Hepatocyte (in vitro differentiated cells): ENCODE results near the gene MYO19. TPM values are rescaled to one million over a fixed set of nuclear protein-coding genes. Genes with fewer than 3 reads are reported as not detected.

Source experiments
- DNase-seq: peaks from one replicate; pipeline ENCODE4 v3.0.0-alpha.2; 2016; ENCODE audit warnings: low spot score
- H2AFZ ChIP-seq: fragments of 200-600 bp; sonication (generic); 2 replicates; pipeline ENCODE4 v1.6.0; 2016; ENCODE audit warnings: antibody characterized with exemption, mild to moderate bottlenecking
- H3K27ac ChIP-seq: fragments of 200-600 bp; sonication (generic); 2 replicates; pipeline ENCODE4 v1.5.1; 2016; ENCODE audit warnings: mild to moderate bottlenecking
- H3K27me3 ChIP-seq: fragments of 200-600 bp; sonication (generic); 2 replicates; pipeline ENCODE4 v1.6.1; 2016
- H3K36me3 ChIP-seq: fragments of 200-600 bp; sonication (generic); replicated peaks from 2 replicates; pipeline ENCODE4 v1.5.1; 2016; ENCODE audit warnings: low read depth; ENCODE audit not compliant: insufficient read depth
- H3K4me1 ChIP-seq: fragments of 200-600 bp; sonication (generic); 2 replicates; pipeline ENCODE4 v1.5.1; 2016; ENCODE audit warnings: mild to moderate bottlenecking, moderate library complexity; ENCODE audit not compliant: insufficient read depth
- H3K4me2 ChIP-seq: fragments of 200-600 bp; sonication (generic); 2 replicates; pipeline ENCODE4 v1.6.0; 2016
- H3K4me3 ChIP-seq: fragments of 200-600 bp; sonication (generic); 2 replicates; pipeline ENCODE4 v1.5.1; 2016; ENCODE audit warnings: mild to moderate bottlenecking
- H3K79me2 ChIP-seq: fragments of 200-600 bp; sonication (generic); 2 replicates; pipeline ENCODE4 v1.6.0; 2017; ENCODE audit warnings: mild to moderate bottlenecking
- H3K9me2 ChIP-seq: fragments of 200-600 bp; sonication (generic); replicated peaks from 2 replicates; pipeline ENCODE4 v1.6.0; 2017; ENCODE audit warnings: mild to moderate bottlenecking; ENCODE audit not compliant: insufficient read depth
- H3K9me3 ChIP-seq: fragments of 200-600 bp; sonication (generic); 2 replicates; pipeline ENCODE4 v1.5.1; 2016; ENCODE audit warnings: low read depth, mild to moderate bottlenecking
- H4K20me1 ChIP-seq: fragments of 200-600 bp; sonication (generic); 2 replicates; pipeline ENCODE4 v1.6.0; 2016; ENCODE audit warnings: mild to moderate bottlenecking; ENCODE audit not compliant: insufficient read depth, poor library complexity, severe bottlenecking
- EZH2 ChIP-seq: fragments of 200-600 bp; sonication (generic); IDR thresholded peaks from 2 replicates; pipeline ENCODE4 v1.6.1; 2016; ENCODE audit warnings: antibody characterized with exemption, mild to moderate bottlenecking, borderline replicate concordance
- EZH2phosphoT487 ChIP-seq: fragments of 200-600 bp; sonication (generic); IDR thresholded peaks from one replicate; pipeline ENCODE4 v1.6.1; 2018; ENCODE audit warnings: antibody characterized with exemption, mild to moderate bottlenecking, low read depth, moderate library complexity; ENCODE audit not compliant: unreplicated experiment, severe bottlenecking
- WGBS: methylation state at CpG from one replicate; pipeline ENCODE4 v1.1.6; 2016; ENCODE audit warnings: low lambda C conversion rate; ENCODE audit errors: missing lambda C conversion rate; 5-methylcytosine and 5-hydroxymethylcytosine counted together
- polyA plus RNA-seq: library from polyadenylated mRNA; unstranded; fragments of >200 nt; fragmentation: Nextera tagmentation; extraction: Ambion mirVana; gene quantifications from 2 replicates; pipeline ENCODE4 v1.2.1, GENCODE V29; 2016
- total RNA-seq: library from RNA; depleted of rRNA; stranded (reverse); fragments of >200 nt; gene quantifications from 2 replicates; pipeline ENCODE4 v1.2.3, GENCODE V29; 2014
- TF ChIP-seq, protein P1 (sequence below): fragments of 200-600 bp; sonication (generic); IDR thresholded peaks from 2 replicates; pipeline ENCODE4 v1.5.1; 2016; ENCODE audit warnings: antibody characterized with exemption, mild to moderate bottlenecking; ENCODE audit not compliant: poor library complexity

Gene MYO19
- total and polyA plus RNA-seq, 2 experiments from 2014 or later: 19.7 to 29.8 TPM

DNA sequence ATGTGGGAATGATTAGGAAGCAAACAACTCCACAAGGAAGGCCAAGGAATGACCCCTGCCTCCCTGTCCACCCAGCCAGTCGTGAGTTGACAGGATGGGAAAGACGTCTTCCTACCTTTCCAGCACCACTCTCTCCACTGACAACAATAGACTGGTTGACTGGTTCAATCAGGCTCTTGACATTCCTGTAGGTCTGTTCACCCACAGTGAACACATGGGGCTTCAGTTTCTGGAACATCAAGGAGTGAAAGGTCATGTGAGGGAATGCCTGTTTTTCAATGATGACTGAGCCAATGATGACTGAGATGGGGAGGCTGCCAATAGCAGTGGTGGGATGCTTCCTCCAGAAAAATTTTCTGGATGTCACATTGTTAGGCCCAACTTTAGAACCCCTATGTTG lies 9.6 kb downstream of the MYO19 start:
- H3K27me3 ChIP-seq: no peaks in the 10 kb centered on the region
- DNase-seq: no peak

DNA sequence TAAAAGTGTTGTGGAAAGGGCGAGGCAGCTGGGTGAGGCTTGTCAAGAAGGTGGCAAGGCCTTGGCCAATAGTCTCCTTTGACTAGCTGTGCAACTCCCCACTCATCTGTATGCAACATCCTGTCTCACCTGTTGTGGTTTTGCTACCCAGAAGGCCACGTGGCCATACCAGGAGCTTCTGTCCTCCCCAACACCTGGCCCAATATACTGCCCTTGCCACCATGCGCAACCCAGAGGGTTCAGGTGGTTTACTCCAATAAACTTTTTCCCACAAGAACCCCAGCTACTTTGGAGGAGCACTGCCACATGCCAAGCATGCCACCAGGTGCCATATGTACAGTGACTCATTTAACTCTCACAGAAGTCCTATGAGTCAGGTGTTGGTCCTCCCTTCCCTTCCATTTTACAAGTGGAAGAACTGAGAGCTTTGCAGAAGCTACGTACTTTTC lies 10.2 kb downstream of the MYO19 start:
- no peaks in the 10 kb centered on the region for H3K79me2 ChIP-seq
- 97% methylated on average over 4 of the region's 4 CpGs for WGBS

More for the DNA sequence above, 9.6 kb downstream of the MYO19 start:
- Histone ChIP-seq H3K27ac (no peak overlapping the region), H3K4me2 (no peak overlapping the region), H3K4me3 (no peak overlapping the region), H3K4me1 (no peaks in the 10 kb centered on the region), H3K36me3 (no peaks in the 10 kb centered on the region), H3K9me3 (no peaks in the 10 kb centered on the region), H3K9me2 (no peaks in the 10 kb centered on the region), H4K20me1 (no peaks in the 10 kb centered on the region), H3K79me2 (no peaks in the 10 kb centered on the region), H2AFZ (no peak overlapping the region)
- 84% methylated on average over 2 of the region's 2 CpGs for WGBS
- TF ChIP-seq EZH2phosphoT487: no peak
- TF ChIP-seq, protein P1, sequence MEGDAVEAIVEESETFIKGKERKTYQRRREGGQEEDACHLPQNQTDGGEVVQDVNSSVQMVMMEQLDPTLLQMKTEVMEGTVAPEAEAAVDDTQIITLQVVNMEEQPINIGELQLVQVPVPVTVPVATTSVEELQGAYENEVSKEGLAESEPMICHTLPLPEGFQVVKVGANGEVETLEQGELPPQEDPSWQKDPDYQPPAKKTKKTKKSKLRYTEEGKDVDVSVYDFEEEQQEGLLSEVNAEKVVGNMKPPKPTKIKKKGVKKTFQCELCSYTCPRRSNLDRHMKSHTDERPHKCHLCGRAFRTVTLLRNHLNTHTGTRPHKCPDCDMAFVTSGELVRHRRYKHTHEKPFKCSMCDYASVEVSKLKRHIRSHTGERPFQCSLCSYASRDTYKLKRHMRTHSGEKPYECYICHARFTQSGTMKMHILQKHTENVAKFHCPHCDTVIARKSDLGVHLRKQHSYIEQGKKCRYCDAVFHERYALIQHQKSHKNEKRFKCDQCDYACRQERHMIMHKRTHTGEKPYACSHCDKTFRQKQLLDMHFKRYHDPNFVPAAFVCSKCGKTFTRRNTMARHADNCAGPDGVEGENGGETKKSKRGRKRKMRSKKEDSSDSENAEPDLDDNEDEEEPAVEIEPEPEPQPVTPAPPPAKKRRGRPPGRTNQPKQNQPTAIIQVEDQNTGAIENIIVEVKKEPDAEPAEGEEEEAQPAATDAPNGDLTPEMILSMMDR: no peak
- TF ChIP-seq EZH2: no peak

DNA sequence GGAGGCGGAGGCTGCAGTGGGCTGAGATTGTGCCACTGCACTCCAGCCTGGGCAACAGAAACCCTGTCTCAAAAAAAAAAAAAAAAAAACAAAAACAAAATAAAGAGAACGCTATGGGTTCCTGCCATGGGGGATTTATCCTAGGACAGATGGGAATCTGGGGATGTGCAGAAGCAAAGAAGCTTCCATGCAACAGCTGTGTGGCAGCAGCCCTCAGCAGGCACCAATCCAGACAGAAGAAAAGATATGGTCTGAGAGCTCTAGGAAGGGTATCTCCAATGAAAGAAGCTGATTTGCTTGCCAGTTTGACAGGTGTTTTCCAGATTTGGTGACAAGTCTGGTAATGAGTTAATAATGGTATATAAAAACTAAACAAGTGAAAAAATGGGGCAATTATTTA lies 11.6 kb downstream of the MYO19 start:
- WGBS: 96% methylated on average over 2 of the region's 2 CpGs
- no peaks in the 10 kb centered on the region for H3K9me3 ChIP-seq
- H3K9me2 ChIP-seq: no peaks in the 10 kb centered on the region
- H4K20me1 ChIP-seq: no peaks in the 10 kb centered on the region
- no peak overlapping the region for H2AFZ ChIP-seq
- no peak for DNase-seq
- no peak overlapping the region for H3K4me3 ChIP-seq
- no peaks in the 10 kb centered on the region for H3K4me1 ChIP-seq
- TF ChIP-seq EZH2phosphoT487 (no peak), EZH2 (no peak)
- TF ChIP-seq, protein P1: no peak
- no peak overlapping the region for H3K4me2 ChIP-seq
- H3K27me3 ChIP-seq: no peaks in the 10 kb centered on the region
- H3K36me3 ChIP-seq: no peaks in the 10 kb centered on the region
- H3K79me2 ChIP-seq: no peaks in the 10 kb centered on the region
- no peak overlapping the region for H3K27ac ChIP-seq

More for the DNA sequence above, 10.2 kb downstream of the MYO19 start:
- H3K36me3 ChIP-seq: no peaks in the 10 kb centered on the region
- H3K27ac ChIP-seq: no peak overlapping the region
- H3K4me1 ChIP-seq: no peaks in the 10 kb centered on the region
- TF ChIP-seq EZH2 (no peak), EZH2phosphoT487 (no peak)
- TF ChIP-seq, protein P1: no peak
- H3K27me3 ChIP-seq: no peaks in the 10 kb centered on the region
- no peak for DNase-seq
- no peak overlapping the region for H3K4me3 ChIP-seq
- H4K20me1 ChIP-seq: no peaks in the 10 kb centered on the region
- no peak overlapping the region for H2AFZ ChIP-seq
- H3K9me3 ChIP-seq: no peaks in the 10 kb centered on the region
- no peak overlapping the region for H3K4me2 ChIP-seq
- H3K9me2 ChIP-seq: no peaks in the 10 kb centered on the region

DNA sequence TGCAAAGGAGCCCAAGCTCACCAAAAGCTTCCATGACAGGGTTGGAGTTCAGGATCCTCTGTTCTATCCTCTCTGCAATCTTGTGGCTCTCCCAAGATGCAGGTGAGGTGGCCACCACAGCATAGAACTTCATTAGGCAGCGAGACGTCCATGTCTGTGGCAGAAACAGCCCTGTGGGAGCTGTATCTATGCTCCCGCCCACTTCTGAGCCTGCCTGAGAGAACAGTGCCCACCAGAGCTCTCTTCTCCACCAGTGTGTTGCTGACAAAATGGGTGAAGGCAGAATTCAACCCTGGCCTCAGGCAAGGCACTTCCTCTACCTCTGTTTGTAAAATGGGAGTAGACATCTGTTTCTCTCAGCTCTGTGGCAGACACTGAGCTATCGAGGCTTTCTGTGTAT lies 18.8 kb downstream of the MYO19 start:
- no peaks in the 10 kb centered on the region for H3K27me3 ChIP-seq
- no peaks in the 10 kb centered on the region for H3K9me2 ChIP-seq
- H3K4me3 ChIP-seq: no peak overlapping the region
- H3K36me3 ChIP-seq: no peaks in the 10 kb centered on the region
- H4K20me1 ChIP-seq: no peaks in the 10 kb centered on the region
- H3K4me1 ChIP-seq: no peaks in the 10 kb centered on the region
- WGBS: 88% methylated on average over 4 of the region's 4 CpGs
- no peaks in the 10 kb centered on the region for H3K79me2 ChIP-seq
- no peak overlapping the region for H3K4me2 ChIP-seq
- TF ChIP-seq EZH2phosphoT487: no peak
- TF ChIP-seq, protein P1: no peak
- no peak for TF ChIP-seq EZH2
- H3K27ac ChIP-seq: no peak overlapping the region
- no peak overlapping the region for H2AFZ ChIP-seq
- H3K9me3 ChIP-seq: no peaks in the 10 kb centered on the region
- DNase-seq: no peak
